NCI-H226 (cell line): ENCODE measurements around the gene VWA7.
"Not testable (repeated sequence)": the region's sequence is repeated elsewhere in the genome, so short reads cannot be mapped to it uniquely, and the experiment has no call there.

Source experiments
- DNase-seq: peaks from one replicate; pipeline ENCODE4 v3.0.0-alpha.2; 2015

VWA7 gene, protein sequence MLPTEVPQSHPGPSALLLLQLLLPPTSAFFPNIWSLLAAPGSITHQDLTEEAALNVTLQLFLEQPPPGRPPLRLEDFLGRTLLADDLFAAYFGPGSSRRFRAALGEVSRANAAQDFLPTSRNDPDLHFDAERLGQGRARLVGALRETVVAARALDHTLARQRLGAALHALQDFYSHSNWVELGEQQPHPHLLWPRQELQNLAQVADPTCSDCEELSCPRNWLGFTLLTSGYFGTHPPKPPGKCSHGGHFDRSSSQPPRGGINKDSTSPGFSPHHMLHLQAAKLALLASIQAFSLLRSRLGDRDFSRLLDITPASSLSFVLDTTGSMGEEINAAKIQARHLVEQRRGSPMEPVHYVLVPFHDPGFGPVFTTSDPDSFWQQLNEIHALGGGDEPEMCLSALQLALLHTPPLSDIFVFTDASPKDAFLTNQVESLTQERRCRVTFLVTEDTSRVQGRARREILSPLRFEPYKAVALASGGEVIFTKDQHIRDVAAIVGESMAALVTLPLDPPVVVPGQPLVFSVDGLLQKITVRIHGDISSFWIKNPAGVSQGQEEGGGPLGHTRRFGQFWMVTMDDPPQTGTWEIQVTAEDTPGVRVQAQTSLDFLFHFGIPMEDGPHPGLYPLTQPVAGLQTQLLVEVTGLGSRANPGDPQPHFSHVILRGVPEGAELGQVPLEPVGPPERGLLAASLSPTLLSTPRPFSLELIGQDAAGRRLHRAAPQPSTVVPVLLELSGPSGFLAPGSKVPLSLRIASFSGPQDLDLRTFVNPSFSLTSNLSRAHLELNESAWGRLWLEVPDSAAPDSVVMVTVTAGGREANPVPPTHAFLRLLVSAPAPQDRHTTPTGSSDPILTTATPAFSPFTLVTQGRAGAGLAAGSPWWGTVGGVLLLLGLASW

DNA sequence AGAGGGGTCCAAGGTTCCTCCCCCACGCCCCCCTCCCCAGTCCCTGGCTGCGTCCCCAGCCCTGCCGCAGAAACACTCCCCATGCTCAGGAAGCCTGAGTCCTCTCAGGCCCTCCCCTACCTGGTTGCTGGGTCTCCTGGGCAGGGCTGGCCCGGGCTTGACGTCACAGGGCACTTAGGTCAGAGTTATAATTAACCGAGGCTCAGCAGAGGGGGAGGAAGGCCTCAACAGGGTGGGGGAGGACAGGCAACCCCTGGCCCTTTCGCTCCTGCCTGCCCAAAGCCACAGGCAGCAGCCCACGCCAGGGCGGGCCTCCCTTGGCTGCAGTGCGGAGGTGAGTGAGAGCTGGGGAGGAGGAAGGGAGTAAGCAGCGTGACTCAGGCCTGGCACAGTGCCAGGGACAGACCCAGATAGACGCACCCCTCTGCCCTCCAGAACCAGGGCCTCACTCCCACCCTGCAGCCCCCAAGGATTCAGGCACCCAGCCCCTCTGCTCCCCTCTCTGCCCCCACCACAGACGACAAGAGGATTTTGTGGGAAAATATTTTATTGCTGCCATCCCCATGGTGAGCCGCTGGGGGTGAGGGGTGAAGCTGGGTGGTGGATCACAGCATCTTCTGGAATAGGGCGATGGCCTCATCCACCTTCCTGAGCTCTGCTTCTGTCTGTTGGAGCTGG, at the start of gene VWA7:
Gene VWA7 (minus strand): TSS at position 340 of the 678 bp plus-strand sequence. CDS start 549 bp downstream, outside the sequence.
- peak; percentile 98 for DNase-seq

DNA sequence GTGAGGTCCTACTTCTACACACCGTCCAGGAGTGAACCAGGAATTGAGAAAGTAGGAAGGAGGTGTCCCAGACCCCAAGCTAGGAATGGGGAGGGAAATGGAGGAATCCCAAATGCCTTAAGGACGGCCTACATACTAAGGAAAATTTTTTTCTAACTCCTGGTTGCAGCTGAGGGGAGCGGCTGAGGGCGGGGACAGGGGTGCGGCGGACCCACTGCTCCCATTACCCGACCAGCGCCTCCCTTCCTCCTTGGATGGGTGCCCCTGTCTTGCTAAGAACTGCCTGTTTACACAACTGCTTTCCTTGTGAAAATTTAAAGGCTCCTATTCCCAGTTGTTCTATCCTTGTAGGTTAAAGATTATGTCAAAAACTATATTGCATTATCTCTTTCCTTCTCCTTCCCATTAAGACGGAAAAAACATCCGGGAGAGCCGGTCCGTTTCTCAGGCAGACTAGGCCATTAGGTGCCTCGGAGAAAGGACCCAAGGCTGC, 49.7 kb upstream of the VWA7 start:
- peak; percentile 83 for DNase-seq

DNA sequence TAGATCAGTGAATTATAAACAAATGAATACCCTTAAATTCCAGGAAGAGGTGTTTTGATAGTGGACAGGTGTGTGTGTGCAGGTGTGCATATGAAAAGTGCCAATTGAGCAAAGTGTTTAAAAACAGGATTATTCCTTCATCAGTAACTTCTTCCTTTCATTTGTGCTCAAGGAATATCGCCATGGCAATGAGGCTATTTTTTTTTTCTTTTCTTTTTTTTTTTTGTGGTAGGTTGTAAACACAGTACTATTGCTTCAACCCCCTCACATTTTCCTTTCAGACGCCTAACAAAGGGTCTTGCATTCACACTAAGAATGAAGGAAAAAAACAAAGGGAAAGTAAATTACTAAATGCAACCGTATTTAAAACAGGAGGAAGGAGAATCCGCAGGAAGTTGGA, 48.4 kb upstream of the VWA7 start:
- DNase-seq: no peak

DNA sequence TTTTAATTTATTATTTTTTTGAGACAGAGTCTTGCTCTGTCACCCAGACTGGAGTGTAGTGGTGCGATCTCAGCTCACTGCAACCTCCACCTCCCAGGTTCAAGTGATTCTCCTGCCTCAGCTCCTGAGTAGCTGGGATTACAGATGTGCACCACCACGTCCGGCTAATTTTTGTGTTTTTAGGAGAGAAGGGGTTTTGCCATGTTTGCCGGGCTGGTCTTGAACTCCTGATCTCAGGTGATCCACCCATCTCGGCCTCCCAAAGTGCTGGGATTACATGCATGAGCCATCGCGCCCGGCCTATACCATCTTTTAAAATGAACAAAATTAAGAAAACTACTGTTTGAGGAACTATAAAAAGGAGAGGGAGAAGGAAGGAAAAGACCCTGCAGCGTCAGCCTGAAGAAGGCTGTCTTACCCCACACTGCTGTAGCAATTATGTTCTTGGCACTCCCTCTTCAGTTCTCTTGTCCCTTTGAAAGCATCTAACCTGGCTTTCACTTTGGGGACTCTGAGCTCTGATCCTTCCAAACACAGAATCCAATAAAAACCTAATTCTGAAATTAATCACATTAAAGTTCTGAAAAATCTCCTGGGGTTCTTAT, 46.6 kb upstream of the VWA7 start:
- DNase-seq: not testable (repeated sequence)

DNA sequence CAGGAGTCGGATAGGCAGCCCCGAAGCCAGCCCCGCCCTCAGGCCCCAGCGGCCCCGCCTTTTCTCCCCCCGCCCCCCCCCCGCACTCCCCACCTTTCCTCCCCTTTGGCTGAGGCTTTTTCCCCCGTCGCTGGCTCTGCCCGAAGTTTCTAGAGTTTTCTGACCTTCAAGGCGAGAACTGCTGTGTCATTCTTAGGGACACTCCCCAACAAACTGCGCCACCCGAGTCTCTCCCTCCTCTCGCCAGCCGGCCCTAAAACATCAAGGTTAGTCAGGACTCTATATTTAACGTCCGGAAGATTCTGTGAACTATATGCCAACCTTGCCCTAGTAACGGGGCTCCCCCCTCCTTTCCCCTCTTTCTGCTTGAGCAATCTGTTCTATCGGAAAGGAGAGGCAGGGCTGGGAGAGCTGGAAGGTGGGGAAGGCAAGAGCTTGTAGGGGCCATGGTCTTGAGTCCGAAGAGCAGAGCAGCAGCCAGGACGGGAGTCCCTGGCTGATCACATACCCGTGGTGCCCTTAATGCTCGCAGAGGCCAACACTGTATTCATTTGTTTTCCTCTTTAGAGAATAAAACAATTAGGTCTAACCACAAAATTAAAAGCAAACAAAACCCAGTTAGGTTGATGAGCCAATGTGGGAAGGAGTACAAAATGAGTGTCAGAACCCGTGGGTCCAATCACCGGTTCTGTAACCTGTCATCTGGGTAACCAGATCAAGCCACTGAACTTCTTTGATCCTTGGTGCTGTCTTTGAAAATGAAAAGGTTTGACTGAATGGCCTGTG, 45.1 kb upstream of the VWA7 start:
- DNase-seq: peak; percentile 61

DNA sequence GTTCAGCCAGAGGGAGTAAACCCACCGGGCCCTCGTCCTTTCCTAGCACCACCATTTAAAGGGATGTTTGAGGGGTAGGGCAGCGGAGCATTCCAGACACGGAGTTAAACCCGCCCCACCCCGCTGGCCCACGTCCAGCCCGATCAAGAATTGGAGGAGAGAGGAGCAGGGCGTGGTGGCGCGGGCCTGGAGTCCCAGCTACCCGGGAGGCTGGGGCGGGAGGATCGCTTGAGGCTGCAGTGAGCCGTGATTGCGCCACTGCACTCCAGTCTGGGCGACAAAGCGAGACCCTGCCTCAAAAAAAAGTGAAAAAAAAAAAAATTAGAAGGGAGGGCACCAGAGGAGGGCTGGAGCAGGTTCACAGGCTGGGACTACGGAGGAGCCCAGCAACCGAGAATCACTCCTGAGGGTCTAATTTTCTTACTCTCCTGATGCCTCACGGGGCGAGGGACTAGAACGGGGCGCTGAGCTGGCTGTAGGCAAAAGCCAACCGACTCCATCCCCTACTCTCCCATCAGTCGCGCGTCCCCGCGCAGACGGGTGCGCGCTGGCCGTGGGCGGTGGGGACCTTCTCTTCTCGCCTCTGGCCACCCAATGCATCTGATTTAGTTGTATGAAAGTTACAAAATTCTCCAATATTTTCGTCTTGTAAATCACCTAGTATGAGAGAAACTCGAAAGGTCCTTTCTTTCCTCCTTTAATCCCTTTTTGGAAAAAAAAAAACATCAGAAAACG, 44.3 kb upstream of the VWA7 start:
- peak; percentile 36 for DNase-seq

DNA sequence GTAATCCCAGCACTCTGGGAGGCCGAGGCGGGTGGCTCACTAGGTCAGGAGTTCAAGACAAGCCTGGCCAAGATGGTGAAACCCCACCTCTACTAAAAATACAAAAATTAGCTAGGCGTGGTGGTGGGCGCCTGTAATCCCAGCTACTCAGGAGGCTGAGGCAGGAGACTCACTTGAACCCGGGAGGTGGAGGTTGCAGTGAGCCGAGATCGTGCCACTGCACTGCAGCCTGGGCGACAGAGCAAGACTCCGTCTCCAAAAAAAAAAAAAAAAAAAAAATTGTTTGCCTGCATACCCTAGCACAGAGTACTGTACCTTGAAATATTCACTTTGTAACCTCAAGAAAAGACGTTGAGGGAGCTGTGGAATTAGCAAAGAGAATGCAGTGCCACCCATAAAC, 43.3 kb upstream of the VWA7 start:
- DNase-seq: not testable (repeated sequence)

DNA sequence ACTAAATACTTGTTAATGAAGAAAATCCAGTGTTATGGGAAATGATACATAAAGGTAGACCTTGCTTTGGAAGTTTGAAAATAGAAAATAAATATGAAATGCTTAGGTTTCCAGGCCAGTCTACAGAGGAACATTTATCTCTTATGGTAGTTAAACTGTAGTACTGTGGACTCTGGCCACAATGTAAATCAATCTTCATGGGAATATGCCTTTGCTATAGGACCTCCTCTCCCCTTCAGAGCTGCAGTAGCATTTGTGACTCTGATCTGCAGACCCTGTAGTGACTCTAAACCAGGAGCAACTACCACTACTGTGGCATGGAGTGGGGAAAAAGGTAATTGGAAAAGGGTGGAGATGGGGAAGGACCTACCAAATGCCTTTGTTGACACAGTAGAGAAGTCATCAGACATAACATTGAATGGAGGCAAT, 42.8 kb upstream of the VWA7 start:
- no peak for DNase-seq

DNA sequence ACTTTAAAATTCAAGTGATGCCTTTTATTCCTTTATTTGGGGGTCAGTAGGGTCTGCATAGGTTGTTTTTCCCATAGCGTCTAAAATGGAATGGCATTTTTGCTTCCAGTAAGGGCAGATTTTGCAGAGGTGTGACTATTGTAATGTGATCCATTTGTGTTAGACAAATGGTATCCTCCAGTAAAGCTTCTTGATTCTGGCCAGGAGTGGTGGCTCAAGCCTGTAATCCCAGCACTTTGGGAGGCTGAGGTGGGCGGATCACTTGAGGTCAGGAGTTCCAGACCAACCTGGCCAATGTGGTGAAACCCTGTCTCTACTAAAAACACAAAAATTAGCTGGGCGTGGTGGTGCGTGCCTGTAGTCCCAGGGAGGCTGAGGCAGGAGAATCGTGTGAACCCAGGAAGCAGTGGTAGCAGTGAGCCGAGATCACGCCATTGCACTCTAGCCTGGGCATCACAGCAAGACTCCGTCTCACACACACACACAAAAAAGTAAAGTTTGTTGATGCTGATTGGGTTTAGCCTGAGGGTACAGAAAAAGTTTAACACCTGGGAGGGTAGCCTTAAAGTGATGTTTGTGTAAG, 40.9 kb upstream of the VWA7 start:
- not testable (repeated sequence) for DNase-seq

DNA sequence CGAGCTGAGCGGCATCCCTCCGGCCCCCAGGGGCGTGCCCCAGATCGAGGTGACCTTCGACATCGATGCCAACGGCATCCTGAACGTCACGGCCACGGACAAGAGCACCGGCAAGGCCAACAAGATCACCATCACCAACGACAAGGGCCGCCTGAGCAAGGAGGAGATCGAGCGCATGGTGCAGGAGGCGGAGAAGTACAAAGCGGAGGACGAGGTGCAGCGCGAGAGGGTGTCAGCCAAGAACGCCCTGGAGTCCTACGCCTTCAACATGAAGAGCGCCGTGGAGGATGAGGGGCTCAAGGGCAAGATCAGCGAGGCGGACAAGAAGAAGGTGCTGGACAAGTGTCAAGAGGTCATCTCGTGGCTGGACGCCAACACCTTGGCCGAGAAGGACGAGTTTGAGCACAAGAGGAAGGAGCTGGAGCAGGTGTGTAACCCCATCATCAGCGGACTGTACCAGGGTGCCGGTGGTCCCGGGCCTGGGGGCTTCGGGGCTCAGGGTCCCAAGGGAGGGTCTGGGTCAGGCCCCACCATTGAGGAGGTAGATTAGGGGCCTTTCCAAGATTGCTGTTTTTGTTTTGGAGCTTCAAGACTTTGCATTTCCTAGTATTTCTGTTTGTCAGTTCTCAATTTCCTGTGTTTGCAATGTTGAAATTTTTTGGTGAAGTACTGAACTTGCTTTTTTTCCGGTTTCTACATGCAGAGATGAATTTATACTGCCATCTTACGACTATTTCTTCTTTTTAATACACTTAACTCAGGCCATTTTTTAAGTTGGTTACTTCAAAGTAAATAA, 40.2 kb upstream of the VWA7 start:
- not testable (repeated sequence) for DNase-seq

DNA sequence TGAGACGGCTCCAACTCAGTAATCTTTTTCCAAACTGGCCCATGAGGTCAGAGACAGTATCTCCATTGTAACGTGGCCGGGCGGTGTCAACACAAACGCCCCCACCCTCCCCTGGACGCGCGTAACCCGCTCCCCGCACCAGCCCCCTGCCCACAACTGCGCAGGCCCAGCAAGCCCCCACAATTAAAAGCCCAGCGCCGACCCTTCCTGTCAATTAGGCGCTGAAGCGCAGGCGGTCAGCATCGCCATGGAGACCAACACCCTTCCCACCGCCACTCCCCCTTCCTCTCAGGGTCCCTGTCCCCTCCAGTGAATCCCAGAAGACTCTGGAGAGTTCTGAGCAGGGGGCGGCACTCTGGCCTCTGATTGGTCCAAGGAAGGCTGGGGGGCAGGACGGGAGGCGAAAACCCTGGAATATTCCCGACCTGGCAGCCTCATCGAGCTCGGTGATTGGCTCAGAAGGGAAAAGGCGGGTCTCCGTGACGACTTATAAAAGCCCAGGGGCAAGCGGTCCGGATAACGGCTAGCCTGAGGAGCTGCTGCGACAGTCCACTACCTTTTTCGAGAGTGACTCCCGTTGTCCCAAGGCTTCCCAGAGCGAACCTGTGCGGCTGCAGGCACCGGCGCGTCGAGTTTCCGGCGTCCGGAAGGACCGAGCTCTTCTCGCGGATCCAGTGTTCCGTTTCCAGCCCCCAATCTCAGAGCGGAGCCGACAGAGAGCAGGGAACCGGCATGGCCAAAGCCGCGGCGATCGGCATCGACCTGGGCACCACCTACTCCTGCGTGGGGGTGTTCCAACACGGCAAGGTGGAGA, 38.1 kb upstream of the VWA7 start, which contains the start of the genes HSPA1A and HSPA1L:
Gene HSPA1A (plus strand): TSS at position 519 of the 814 bp plus-strand sequence. CDS start 214 bp downstream, at position 733.
Gene HSPA1L (minus strand): TSS at position 259 of the 814 bp plus-strand sequence. CDS start 3,311 bp downstream, outside the sequence.
- peak; percentile 97 for DNase-seq

DNA sequence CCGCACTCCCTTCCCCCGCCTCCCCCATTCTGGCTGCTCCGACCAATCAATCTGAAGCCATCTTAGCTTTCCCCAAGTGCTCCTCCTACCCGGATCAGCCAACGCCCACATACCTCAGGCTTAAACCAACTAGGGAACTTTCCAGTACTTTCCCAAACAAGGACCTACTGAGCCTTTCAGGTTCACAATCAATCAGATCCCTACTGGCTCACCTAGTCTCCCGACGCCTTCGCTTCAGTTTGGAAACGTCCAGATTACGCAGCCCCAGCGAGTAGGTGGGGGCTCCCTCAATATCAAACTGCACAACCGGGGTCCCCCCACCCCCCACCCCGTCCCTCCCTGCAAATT, 37.5 kb upstream of the VWA7 start:
- peak; percentile 96 for DNase-seq

DNA sequence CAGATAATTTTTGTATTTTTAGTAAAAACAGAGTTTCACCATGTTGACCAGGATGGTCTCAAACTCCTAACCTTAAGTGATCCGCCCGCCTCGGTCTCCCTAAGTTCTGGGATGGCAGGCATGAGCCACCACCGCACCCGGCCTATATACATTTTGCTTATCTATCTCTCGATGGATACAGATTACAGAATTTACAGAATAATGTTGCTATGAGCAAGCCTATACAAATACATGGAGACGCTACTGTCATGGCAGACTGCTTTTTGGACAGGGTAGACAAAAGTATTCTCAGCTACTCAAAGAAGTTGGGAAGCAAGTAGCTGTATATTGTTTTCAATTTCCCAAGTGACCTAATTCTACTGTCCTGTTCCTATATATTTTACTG, 36.3 kb upstream of the VWA7 start:
- DNase-seq: no peak

DNA sequence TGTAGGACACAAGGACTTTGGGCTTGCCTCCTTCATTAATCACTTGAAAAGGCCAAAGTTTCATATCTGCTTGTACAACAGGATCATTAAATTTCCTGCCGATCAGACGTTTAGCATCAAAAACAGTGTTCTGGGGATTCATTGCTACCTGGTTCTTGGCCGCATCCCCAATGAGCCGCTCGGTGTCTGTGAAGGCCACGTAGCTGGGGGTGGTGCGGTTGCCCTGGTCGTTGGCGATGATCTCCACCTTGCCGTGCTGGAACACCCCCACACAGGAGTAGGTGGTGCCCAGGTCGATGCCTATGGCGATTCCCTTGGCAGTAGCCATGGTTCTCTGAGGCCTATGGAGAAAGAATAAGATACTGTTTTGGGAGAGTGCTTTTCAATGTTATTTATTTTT, 34.5 kb upstream of the VWA7 start:
- no peak for DNase-seq

DNA sequence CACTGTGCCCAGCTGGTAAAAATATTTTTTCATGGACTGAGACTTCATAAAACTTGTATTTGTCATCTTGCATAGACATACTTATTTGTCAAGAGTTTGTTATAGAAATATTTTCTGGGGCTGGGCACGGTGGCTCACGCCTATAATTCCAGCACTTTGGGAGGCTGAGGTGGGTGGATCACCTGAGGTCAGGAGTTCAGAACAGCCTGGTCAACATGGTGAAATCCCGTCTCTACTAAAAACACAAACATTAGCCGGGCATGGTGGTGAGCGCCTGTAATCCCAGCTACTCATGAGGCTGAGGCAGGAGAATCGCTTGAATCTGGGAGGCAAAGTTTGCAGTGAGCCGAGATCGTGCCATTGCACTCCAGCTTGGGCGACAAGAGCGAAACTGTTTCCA, 31.5 kb upstream of the VWA7 start:
- DNase-seq: not testable (repeated sequence)

DNA sequence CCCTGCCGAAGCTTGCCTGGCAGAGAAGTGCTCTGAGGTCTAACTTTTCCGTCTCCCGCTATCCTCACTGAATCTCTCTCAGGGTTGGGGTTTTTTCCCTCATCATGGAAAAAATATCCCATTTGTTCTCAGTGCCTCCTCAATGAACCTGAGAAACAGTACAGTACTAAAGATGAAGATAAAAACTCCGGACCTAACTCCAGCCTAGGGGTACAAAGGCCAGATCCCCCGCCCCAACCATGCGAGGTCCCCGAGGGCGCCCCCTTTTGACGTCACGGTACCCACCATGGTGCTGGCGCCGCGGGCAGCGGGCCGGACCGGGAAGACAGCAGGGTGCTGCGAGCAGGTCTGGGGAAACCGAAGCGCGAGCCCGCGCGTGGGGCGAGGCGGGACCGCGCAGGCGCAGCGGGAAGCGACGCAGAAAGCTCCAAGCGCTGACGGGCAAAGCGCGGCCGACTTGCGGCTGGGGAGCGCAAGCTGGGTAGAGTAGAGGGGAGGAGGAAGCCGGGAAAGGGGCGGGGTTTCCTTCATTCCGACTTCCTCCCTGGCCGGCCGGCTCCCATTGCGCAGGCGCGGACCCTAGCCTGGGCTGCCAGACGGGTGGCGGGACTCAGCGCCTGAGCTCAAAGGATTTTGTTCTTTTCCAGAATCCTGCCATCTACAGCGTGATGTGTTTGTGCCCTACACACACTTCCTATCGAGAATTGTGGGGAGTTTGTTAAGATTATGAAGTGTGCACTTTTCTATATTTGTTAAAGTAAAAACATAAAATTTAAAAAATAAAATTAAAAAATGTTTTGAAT, 29.5 kb upstream of the VWA7 start, which contains the start of gene LSM2:
Gene LSM2 (minus strand): TSS at position 497 of the 803 bp plus-strand sequence. CDS start 209 bp downstream, at position 288.
- DNase-seq: peak; percentile 91

DNA sequence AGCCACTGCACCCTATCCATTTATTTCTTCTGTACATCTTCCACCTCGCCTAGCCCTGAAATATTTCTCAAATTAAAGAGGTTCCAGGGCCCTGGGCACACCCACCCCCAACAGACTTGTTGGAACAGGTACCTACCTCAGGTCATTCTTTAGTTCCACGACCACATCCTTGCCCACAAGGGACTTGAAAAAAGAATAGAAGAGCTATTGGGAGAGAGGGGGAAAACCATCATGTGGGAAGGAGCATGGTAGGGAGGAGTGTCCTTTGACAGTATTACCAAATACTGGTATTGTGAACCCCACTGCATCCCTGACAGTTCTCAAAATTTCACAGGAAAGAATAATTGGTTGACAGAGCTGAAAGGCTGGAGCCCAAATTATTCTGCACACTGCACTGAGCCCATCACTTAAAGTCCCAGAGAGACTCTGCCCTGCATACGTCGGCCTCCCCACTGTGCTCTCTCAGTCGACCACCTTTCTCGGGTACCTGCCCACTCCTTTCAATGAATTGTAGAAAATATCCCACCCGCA, 28.9 kb upstream of the VWA7 start:
- DNase-seq: no peak
